ENCODE results near the gene C1orf146.
"Not testable (repeated sequence)": the region's sequence is repeated elsewhere in the genome, so short reads cannot be mapped to it uniquely, and the experiment has no call there.

C1orf146 gene

DNA sequence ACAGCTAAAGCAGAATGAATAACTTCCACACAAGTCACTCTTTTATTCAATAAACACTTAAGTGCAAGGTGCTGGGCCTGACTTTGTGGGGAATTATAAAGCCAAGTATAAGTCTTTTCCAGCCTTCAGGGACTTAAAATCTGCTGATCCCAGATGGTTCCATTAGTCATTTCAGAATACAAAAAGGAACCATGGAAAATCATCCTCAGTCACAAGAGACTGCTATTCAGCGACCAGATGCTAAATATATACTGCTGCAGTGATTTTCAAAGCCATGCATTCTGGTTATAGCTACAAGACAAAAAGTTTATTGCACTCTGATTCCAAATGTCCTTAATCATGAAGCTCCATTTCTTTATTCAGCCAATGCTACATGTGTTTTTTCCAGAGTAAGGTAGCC, 55.3 kb downstream of the C1orf146 start:
- in situ Hi-C loops (cut with MboI; ENCODE audit: low sequenced_read_pairs), result no loop called here

DNA sequence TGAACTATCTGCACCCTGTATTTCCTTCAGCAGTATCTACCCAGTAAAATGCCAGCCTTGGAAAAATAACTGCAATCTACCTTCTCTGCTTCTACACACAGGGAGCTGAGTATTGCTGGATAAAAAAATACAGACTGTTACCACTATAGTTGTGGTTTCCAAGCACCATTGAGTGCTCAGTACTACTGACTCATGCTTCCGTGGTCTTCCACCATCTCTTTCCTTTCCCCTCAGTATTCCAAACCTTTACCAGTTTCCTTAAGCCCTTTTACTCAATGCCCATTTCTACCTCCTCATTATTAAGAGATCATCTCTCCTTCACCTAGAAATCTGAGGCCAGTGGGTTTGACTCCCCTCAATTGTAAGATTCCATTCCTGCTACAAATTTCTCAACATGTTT, 57.2 kb downstream of the C1orf146 start:
- in situ Hi-C loops (cut with MboI; ENCODE audit: low sequenced_read_pairs), result no loop called here

DNA sequence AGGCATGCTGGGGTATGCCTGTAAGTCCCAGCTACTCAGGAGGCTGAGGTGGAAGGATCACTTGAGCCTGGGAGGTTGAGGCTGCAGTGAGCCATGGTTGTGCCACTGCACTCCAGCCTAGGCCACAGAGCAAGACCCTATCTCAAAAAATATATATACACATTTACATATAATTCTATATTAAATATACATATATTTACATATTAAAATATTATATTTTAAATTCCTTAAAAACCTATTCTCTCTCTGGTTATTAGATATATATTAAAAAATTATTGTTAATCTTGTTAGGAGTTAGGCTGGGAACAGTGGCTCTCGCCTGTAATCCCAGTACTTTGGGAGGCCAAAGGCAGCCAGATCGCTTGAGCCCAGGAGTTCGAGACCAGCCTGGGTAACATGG, 58.4 kb downstream of the C1orf146 start:
- in situ Hi-C loops (cut with MboI; ENCODE audit: low sequenced_read_pairs), result no loop called here

DNA sequence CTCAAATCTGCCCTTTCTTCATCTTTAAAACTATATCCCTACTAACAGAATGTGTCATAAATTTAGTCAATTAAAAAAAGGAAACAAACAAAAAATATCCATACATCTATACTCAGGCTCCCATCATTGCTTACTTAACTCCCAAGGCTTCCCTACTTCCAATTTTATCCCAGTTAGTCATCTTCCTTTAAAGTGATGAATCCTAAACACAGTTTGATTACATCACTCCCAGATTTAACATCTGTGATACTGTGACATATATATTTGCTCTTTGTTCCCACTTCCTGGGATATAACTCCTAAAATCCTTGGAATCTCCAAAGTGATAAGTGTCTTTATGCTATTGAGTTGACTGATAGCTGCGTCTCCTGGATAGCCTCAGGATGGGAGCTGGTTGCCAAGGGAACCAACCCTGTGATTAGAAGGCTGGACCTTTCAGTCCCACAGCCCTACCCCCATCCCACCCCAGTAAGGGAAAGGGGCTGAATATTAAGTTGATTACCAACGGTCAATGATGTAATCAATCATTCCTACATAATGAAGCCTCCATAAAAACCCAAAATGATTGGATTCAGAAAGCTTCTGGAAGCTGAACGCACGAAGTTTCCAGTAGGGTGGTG, 59.5 kb downstream of the C1orf146 start:
- in situ Hi-C loops (cut with MboI; ENCODE audit: low sequenced_read_pairs), result no loop called here

DNA sequence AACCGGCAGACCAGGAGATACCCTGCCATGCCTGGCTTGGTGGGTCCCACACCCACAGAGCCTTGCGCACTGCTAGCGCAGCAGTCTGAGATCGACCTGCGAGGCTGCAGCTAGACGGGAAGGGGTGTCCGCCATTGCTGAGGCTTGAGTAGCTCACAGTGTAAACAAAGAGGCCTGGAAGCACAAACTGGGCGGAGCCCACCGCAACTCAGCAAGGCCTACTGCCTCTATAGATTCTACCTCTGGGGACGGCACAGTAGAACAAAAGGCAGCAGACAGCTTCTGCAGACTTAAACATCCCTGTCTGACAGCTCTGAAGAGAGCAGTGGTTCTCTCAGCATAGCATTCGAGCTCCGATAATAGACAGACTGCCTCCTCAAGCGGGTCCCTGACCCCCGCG, 62.1 kb downstream of the C1orf146 start:
- in situ Hi-C loops (cut with MboI; ENCODE audit: low sequenced_read_pairs), result not testable (repeated sequence)

DNA sequence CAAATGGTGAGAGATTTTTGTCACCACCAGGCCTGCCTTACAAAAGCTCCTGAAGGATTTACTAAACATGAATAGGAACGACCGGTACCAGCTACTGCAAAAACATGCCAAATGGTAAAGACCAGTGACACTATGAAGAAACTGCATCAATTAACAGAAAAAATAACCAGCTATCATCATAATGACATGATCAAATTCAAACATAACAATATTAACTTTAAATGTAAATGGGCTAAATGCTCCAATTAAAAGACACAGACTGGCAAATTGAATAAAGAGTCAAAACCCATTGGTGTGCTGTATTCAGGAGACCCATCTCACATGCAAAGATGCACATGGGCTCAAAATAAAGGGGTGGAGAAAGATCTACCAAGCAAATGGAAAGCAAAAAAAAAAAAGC, 63.7 kb downstream of the C1orf146 start:
- in situ Hi-C loops (cut with MboI; ENCODE audit: low sequenced_read_pairs), result not testable (repeated sequence)

DNA sequence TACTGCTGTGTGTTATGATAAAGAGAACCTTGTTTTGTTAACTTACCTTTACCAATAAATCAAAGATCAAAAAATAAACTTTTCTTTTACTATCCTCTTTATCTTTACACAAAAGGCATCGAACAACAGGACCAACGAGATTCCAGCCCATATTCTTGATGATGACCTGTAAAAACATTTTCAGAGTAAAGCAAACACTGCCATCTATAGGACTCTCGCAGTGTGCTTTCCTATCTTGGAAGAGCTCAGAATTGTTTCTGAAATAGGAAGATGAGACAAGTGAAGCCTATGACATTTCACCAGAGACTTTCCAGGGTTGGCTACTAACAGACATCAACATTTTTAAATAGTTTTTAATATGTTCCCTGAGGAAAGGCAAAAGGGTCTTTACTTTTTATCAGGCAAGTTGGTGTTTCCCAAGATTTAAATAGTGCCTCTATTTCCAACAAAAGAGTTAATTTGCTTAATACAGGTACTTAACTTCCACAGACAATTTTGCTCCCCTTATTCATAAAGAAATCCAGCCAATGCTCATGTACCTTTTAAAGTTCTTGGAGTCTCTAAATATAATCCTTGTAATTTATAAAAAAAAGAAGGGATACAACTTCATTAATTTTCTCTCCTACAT, 73.8 kb downstream of the C1orf146 start:
- in situ Hi-C loops (cut with MboI; ENCODE audit: low sequenced_read_pairs), result no loop called here

Measured in hTERT RPE-1 (cell line).